HCT116 (cell line): ENCODE results near the gene HMGB4. TPM values are rescaled to one million over a fixed set of nuclear protein-coding genes. Genes with fewer than 3 reads are reported as not detected.

ENCODE experiments used
- ATAC-seq: fragments of 200-7000 bp; cut with Tn5 transposase; 2 replicates; pipeline ENCODE4 v1.9.1; 2020; ENCODE audit warnings: mild to moderate bottlenecking, moderate library complexity
- BruUV-seq: library from RNA; stranded (reverse); fragments of 400-500 nt; replicated peaks from 2 replicates; lab custom pipeline; 2021; lab: Mats Ljungman, UMichigan
- CTCF ChIA-PET: fragments of 300-600 bp; sonication (Branson Sonifier 250); formaldehyde crosslinking; loops from one replicate; lab custom pipeline; 2021; ENCODE audit warnings: antibody characterized with exemption; lab: Charles Lee
- POLR2A ChIA-PET: fragments of 300-600, 350-600 bp; sonication (Branson Sonifier 250); formaldehyde crosslinking; loops from one replicate; lab custom pipeline; 2021; ENCODE audit warnings: antibody characterized with exemption; lab: Charles Lee
- RAD21 ChIA-PET, 2 experiments: fragments of 300-600 bp; sonication (Branson Sonifier 250); formaldehyde crosslinking; loops; one replicate each; lab custom pipeline; 2023; ENCODE audit warnings: low total read pairs in 2 of 2; ENCODE audit not compliant: uncharacterized antibody in 2 of 2, unreplicated experiment in 2 of 2, low non-redundant PET in 1 of 2; lab: Charles Lee
- DNase-seq: peaks from one replicate; pipeline ENCODE4 v3.0.0-alpha.2; 2010; ENCODE audit warnings: low read depth, low spot score
- H2AFZ ChIP-seq: fragments of 200-600 bp; shearing (Covaris generic), sonication (generic); 2 replicates; pipeline ENCODE4 v1.6.1; 2017; ENCODE audit warnings: low read depth, mixed run types, mixed read lengths, antibody characterized with exemption, low read length; ENCODE audit not compliant: poor library complexity, severe bottlenecking
- H3K27ac ChIP-seq: 2 replicates; pipeline ENCODE4 v1.5.1; 2012; ENCODE audit warnings: low read depth, low read length
- H3K27me3 ChIP-seq: fragments of 200-600 bp; sonication (generic); 2 replicates; pipeline ENCODE4 v1.6.1; 2016; ENCODE audit warnings: mixed run types, low read length, mixed read lengths; ENCODE audit not compliant: insufficient read depth
- H3K36me3 ChIP-seq, 2 experiments: fragments of 200-500 bp in 1 of 2; fragments of 200-600 bp in 1 of 2; sonication (Bioruptor generic) in 1 of 2; sonication (generic) in 1 of 2; 2 replicates each; pipeline versions ENCODE4 v1.5.1 to v1.6.1; 2014 to 2016; ENCODE audit warnings: low read length in 2 of 2, inconsistent platforms in 1 of 2, mixed read lengths in 1 of 2, mixed run types in 1 of 2; ENCODE audit not compliant: insufficient read depth in 2 of 2, control insufficient read depth in 1 of 2
- H3K4me1 ChIP-seq, 2 experiments: fragments of 200-600 bp in 1 of 2; sonication (generic) in 1 of 2; 2 replicates each; pipeline versions ENCODE4 v1.5.1 to v1.6.1; 2012 to 2017; ENCODE audit warnings: low read length in 2 of 2, inconsistent platforms in 1 of 2, mild to moderate bottlenecking in 1 of 2, mixed read lengths in 1 of 2, mixed run types in 1 of 2, moderate library complexity in 1 of 2; ENCODE audit not compliant: insufficient read depth in 2 of 2, control insufficient read depth in 1 of 2
- H3K4me2 ChIP-seq: fragments of 200-600 bp; sonication (generic); 2 replicates; pipeline ENCODE4 v1.6.1; 2017; ENCODE audit warnings: mixed run types, low read length, mixed read lengths
- H3K4me3 ChIP-seq, 2 experiments: fragments of 200-600 bp in 1 of 2; sonication (generic) in 1 of 2; replicated peaks in 1 of 2; 2 replicates each; pipeline ENCODE4 v1.5.1; 2011 to 2016; ENCODE audit warnings: low read length in 2 of 2, control low read depth in 1 of 2, low read depth in 1 of 2, mild to moderate bottlenecking in 1 of 2, mixed read lengths in 1 of 2, mixed run types in 1 of 2
- H3K79me2 ChIP-seq: fragments of 200-600 bp; sonication (generic); 2 replicates; pipeline ENCODE4 v1.6.1; 2017; ENCODE audit warnings: mild to moderate bottlenecking, mixed run types, low read length, moderate library complexity, mixed read lengths; ENCODE audit not compliant: insufficient read depth
- H3K9ac ChIP-seq: fragments of 200-600 bp; sonication (generic); 2 replicates; pipeline ENCODE4 v1.6.1; 2016; ENCODE audit warnings: low read length, mixed read lengths
- H3K9me2 ChIP-seq: fragments of 200-600 bp; sonication (generic), shearing (Covaris generic); 2 replicates; pipeline ENCODE4 v1.6.1; 2017; ENCODE audit warnings: mixed run types, mild to moderate bottlenecking, moderate library complexity; ENCODE audit not compliant: insufficient read depth
- H3K9me3 ChIP-seq, 2 experiments: fragments of 200-500 bp in 1 of 2; fragments of 200-600 bp in 1 of 2; sonication (Bioruptor generic) in 1 of 2; sonication (generic) in 1 of 2; 2 replicates each; pipeline ENCODE4 v1.6.1; 2014 to 2017; ENCODE audit warnings: low read length in 2 of 2, mixed read lengths in 2 of 2, inconsistent platforms in 1 of 2, low read depth in 1 of 2, mild to moderate bottlenecking in 1 of 2, mixed run types in 1 of 2, moderate library complexity in 1 of 2; ENCODE audit not compliant: control insufficient read depth in 1 of 2, insufficient read depth in 1 of 2
- H4K20me1 ChIP-seq: fragments of 200-600 bp; sonication (generic), shearing (Covaris generic); 2 replicates; pipeline ENCODE4 v1.6.1; 2017; ENCODE audit warnings: mixed run types, mild to moderate bottlenecking, moderate library complexity; ENCODE audit not compliant: insufficient read depth
- ATF3 ChIP-seq: IDR thresholded peaks from 2 replicates; pipeline ENCODE4 v1.6.1; 2012
- CEBPB ChIP-seq: IDR thresholded peaks from 2 replicates; pipeline ENCODE4 v1.6.1; 2012; ENCODE audit warnings: low read depth
- CTCF ChIP-seq, 3 experiments: fragments of 200-600 bp in 1 of 3; sonication (generic) in 1 of 3; IDR thresholded peaks in 2 of 3; conservative IDR thresholded peaks in 1 of 3; 2 replicates each; pipeline ENCODE4 v1.5.1; 2012 to 2017; ENCODE audit warnings: low read depth in 2 of 3, low read length in 2 of 3, antibody characterized with exemption in 1 of 3, borderline replicate concordance in 1 of 3, control low read depth in 1 of 3, mild to moderate bottlenecking in 1 of 3, mixed read lengths in 1 of 3, mixed run types in 1 of 3, moderate library complexity in 1 of 3; ENCODE audit not compliant: insufficient read depth in 1 of 3
- EZH2 ChIP-seq: fragments of 200-600 bp; sonication (generic); IDR thresholded peaks from 2 replicates; pipeline ENCODE4 v1.6.1; 2017; ENCODE audit warnings: antibody characterized with exemption, mixed run types
- FOSL1 ChIP-seq: IDR thresholded peaks from 2 replicates; pipeline ENCODE4 v1.6.1; 2012; ENCODE audit warnings: low read depth
- POLR2AphosphoS5 ChIP-seq: IDR thresholded peaks from 2 replicates; pipeline ENCODE4 v1.6.1; 2011; ENCODE audit warnings: mild to moderate bottlenecking, low read depth, low read length, moderate library complexity
- SP1 ChIP-seq: IDR thresholded peaks from 2 replicates; pipeline ENCODE4 v1.6.1; 2012; ENCODE audit warnings: low read depth
- TCF7L2 ChIP-seq: IDR thresholded peaks from 2 replicates; pipeline ENCODE4 v1.7.0; 2011; ENCODE audit warnings: borderline replicate concordance, inconsistent platforms; ENCODE audit not compliant: insufficient read depth, insufficient read length; ENCODE audit errors: extremely low read depth
- intact Hi-C: fragments of 100-400 bp; cut with micrococcal nuclease; formaldehyde crosslinking; loops from 2 replicates; pipeline ENCODE4 v1.10.0; 2022
- total RNA-seq: library from RNA; stranded (reverse); gene quantifications from one replicate; pipeline ENCODE4 v1.2.1, GENCODE V29; 2021; ENCODE audit not compliant: unreplicated experiment
- TF ChIP-seq, protein P1 (sequence below): IDR thresholded peaks from 2 replicates; pipeline ENCODE4 v1.6.1; 2011; ENCODE audit warnings: mild to moderate bottlenecking, low read length, moderate library complexity; ENCODE audit not compliant: insufficient replicate concordance; ENCODE audit errors: extremely low read depth

The HMGB4 gene
- total RNA-seq, 1 experiment from 2014 or later: not detected

GRCh38 chr1:33814166-33814565 is 49.7 kb upstream of the HMGB4 start (continued):
- TF ChIP-seq CTCF (IDR thresholded peaks at IDR 0.05 in 2 of 3, conservative IDR thresholded peaks at IDR 0.05 in 1 of 3; ENCODE audit: borderline replicate concordance in 1 of 3, insufficient read depth in 1 of 3, low read depth in 2 of 3, low read length in 2 of 3) (no peak), CEBPB (no peak), TCF7L2 (no peak)
- TF ChIP-seq, protein P1, sequence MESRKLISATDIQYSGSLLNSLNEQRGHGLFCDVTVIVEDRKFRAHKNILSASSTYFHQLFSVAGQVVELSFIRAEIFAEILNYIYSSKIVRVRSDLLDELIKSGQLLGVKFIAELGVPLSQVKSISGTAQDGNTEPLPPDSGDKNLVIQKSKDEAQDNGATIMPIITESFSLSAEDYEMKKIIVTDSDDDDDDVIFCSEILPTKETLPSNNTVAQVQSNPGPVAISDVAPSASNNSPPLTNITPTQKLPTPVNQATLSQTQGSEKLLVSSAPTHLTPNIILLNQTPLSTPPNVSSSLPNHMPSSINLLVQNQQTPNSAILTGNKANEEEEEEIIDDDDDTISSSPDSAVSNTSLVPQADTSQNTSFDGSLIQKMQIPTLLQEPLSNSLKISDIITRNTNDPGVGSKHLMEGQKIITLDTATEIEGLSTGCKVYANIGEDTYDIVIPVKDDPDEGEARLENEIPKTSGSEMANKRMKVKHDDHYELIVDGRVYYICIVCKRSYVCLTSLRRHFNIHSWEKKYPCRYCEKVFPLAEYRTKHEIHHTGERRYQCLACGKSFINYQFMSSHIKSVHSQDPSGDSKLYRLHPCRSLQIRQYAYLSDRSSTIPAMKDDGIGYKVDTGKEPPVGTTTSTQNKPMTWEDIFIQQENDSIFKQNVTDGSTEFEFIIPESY: no peak

- H3K27ac ChIP-seq: no peak overlapping the region
- TF ChIP-seq, protein P1: no peak
- TF ChIP-seq EZH2 (no peak), FOSL1 (no peak), ATF3 (no peak), TCF7L2 (no peak), POLR2AphosphoS5 (no peak), SP1 (no peak)
- TF ChIP-seq, all 23 proteins: peak for 0
- H3K9me3 ChIP-seq: no peaks in the 10 kb centered on the region
- no peaks in the 10 kb centered on the region for H3K79me2 ChIP-seq
- H3K4me3 ChIP-seq: no peak overlapping the region
- POLR2A ChIA-PET: no interaction called here
- no peaks in the 10 kb centered on the region for H3K36me3 ChIP-seq
- no TSS peak for BruUV-seq
- CTCF ChIA-PET: no interaction called here
- H3K4me1 ChIP-seq: no peaks in the 10 kb centered on the region
- RAD21 ChIA-PET: no interaction called here
- H3K27me3 ChIP-seq: peaks cover 48% of the 10 kb centered on the region
- H3K4me2 ChIP-seq: no peak overlapping the region
- H4K20me1 ChIP-seq: no peaks in the 10 kb centered on the region
- no peaks in the 10 kb centered on the region for H3K9me2 ChIP-seq
- no peak overlapping the region for H2AFZ ChIP-seq
- intact Hi-C loops: no loop called here
- DNase-seq (no peak), ATAC-seq (no peak)
- H3K9ac ChIP-seq: no peak overlapping the region
These were observed 48.8 kb upstream of the HMGB4 start for GRCh38 chr1:33815061-33815460.
